Measurements from ENCODE around the gene PORCN.
"Not testable (repeated sequence)": the region's sequence is repeated elsewhere in the genome, so short reads cannot be mapped to it uniquely, and the experiment has no call there.

PORCN gene

GRCh38 chrX:48541140-48541814, 32.5 kb downstream of the PORCN start:
- DNase-seq (ENCODE audit: low read depth) = no peak

- no peak for DNase-seq (ENCODE audit: low read depth)
Measured at GRCh38 chrX:48548871-48549270, 40.1 kb downstream of the PORCN start.

- not testable (repeated sequence) for DNase-seq (ENCODE audit: low read depth)
Measured at GRCh38 chrX:48555731-48556325, 47.0 kb downstream of the PORCN start.

- DNase-seq (ENCODE audit: low read depth) = no peak
Measured at GRCh38 chrX:48558271-48558670, 49.5 kb downstream of the PORCN start.

- DNase-seq (ENCODE audit: low read depth) = no peak
Measured at GRCh38 chrX:48559636-48560035, 50.8 kb downstream of the PORCN start.

- no peak for DNase-seq (ENCODE audit: low read depth)
Measured at GRCh38 chrX:48560056-48560455, 51.3 kb downstream of the PORCN start.

- DNase-seq (ENCODE audit: low read depth) = no peak
Measured at GRCh38 chrX:48560681-48561080, 51.9 kb downstream of the PORCN start.

- no peak for DNase-seq (ENCODE audit: low read depth)
Measured at GRCh38 chrX:48569958-48570357, 61.2 kb downstream of the PORCN start.

Measured in T follicular helper cell (primary cell).